ENCODE measurements around the gene ZNF782.
"Not testable (repeated sequence)": the region's sequence is repeated elsewhere in the genome, so short reads cannot be mapped to it uniquely, and the experiment has no call there.

The ZNF782 gene

DNA sequence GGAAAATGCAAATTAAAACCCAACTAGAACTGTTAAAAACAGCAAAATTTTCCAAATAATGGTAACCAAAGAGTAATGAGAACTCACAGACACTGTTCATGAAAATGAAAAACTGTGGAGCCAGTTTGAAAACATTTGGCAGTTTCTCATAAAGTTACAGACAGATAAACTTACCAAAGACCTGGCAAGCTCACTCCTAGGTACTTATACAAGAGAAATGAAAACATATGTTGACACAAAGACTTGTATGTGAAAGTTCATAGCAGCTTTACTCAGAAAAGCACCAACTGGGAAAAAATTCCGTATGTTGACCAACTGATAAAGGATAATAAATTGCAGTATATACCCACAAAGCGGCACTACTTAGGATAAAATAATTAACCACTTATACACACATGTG, 10.3 kb downstream of the ZNF782 start:
- Histone ChIP-seq H3K4me2 (ENCODE audit: low read length) (no peak overlapping the region), H3K9me2 (replicated peaks; ENCODE audit: control insufficient read depth, low read length) (no peaks in the 10 kb centered on the region), H3F3A (ENCODE audit: control insufficient read depth, insufficient read depth) (no peaks in the 10 kb centered on the region), H3K27me3 (ENCODE audit: control insufficient read depth, low read length) (no peaks in the 10 kb centered on the region), H3K9me3 (ENCODE audit: control insufficient read depth, insufficient read depth, low read length) (peaks cover 36% of the 10 kb centered on the region), H3K4me3 (ENCODE audit: low read length) (no peak overlapping the region), H3K27ac (ENCODE audit: low read depth, low read length) (no peak overlapping the region), H3K36me3 (ENCODE audit: control insufficient read depth, low read length) (peaks cover 68% of the 10 kb centered on the region), H3K4me1 (ENCODE audit: control insufficient read depth, low read length) (no peaks in the 10 kb centered on the region), H3K79me2 (ENCODE audit: control insufficient read depth, low read length) (peaks cover 41% of the 10 kb centered on the region), H4K20me1 (ENCODE audit: control insufficient read depth, insufficient read depth, low read depth, low read length) (no peaks in the 10 kb centered on the region)
- no peak for TF ChIP-seq EZH2phosphoT487 (IDR thresholded peaks at IDR 0.05; ENCODE audit: borderline replicate concordance, low read length)
- no peak for TF ChIP-seq CTCF (IDR thresholded peaks at IDR 0.05; ENCODE audit: low read depth, low read length, poor library complexity, severe bottlenecking)

GRCh38 chr9:96818533-96818932, 35.8 kb downstream of the ZNF782 start:
- Histone ChIP-seq H3F3A (ENCODE audit: control insufficient read depth, insufficient read depth) (no peaks in the 10 kb centered on the region), H4K20me1 (ENCODE audit: control insufficient read depth, insufficient read depth, low read depth, low read length) (no peaks in the 10 kb centered on the region), H3K4me1 (ENCODE audit: control insufficient read depth, low read length) (no peaks in the 10 kb centered on the region), H3K27ac (ENCODE audit: low read depth, low read length) (no peak overlapping the region), H3K36me3 (ENCODE audit: control insufficient read depth, low read length) (peaks cover 40% of the 10 kb centered on the region), H3K79me2 (ENCODE audit: control insufficient read depth, low read length) (no peaks in the 10 kb centered on the region), H3K4me3 (ENCODE audit: low read length) (no peak overlapping the region), H3K9me3 (ENCODE audit: control insufficient read depth, insufficient read depth, low read length) (peaks cover 51% of the 10 kb centered on the region), H3K9me2 (replicated peaks; ENCODE audit: control insufficient read depth, low read length) (no peaks in the 10 kb centered on the region), H3K4me2 (ENCODE audit: low read length) (no peak overlapping the region), H3K27me3 (ENCODE audit: control insufficient read depth, low read length) (no peaks in the 10 kb centered on the region)
- TF ChIP-seq EZH2phosphoT487 (IDR thresholded peaks at IDR 0.05; ENCODE audit: borderline replicate concordance, low read length) (no peak), CTCF (IDR thresholded peaks at IDR 0.05; ENCODE audit: low read depth, low read length, poor library complexity, severe bottlenecking) (no peak)

DNA sequence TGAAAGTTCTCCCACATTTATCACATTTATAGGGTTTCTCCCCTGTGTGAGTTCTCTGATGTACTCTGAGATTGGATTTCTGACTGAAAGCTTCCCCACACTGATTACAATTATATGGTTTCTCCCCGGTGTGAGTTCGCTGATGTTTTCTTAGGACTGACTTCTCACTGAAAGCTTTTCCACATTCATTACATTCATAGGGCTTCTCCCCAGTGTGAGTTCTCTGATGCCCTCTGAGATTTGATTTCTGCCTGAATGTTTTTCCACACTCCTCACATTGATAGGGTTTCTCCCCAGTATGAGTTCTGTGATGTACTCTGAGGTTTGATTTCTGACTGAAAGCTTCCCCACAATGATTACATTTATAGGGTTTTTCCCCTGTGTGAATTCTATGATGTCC, 36.3 kb downstream of the ZNF782 start:
- Histone ChIP-seq H3K4me2 (ENCODE audit: low read length) (no peak overlapping the region), H3K9me3 (ENCODE audit: control insufficient read depth, insufficient read depth, low read length) (peaks cover 48% of the 10 kb centered on the region), H3K4me1 (ENCODE audit: control insufficient read depth, low read length) (no peaks in the 10 kb centered on the region), H3K4me3 (ENCODE audit: low read length) (no peak overlapping the region), H3K36me3 (ENCODE audit: control insufficient read depth, low read length) (peaks cover 34% of the 10 kb centered on the region), H4K20me1 (ENCODE audit: control insufficient read depth, insufficient read depth, low read depth, low read length) (no peaks in the 10 kb centered on the region), H3K27me3 (ENCODE audit: control insufficient read depth, low read length) (no peaks in the 10 kb centered on the region), H3K9me2 (replicated peaks; ENCODE audit: control insufficient read depth, low read length) (no peaks in the 10 kb centered on the region), H3F3A (ENCODE audit: control insufficient read depth, insufficient read depth) (no peaks in the 10 kb centered on the region), H3K27ac (ENCODE audit: low read depth, low read length) (no peak overlapping the region), H3K79me2 (ENCODE audit: control insufficient read depth, low read length) (no peaks in the 10 kb centered on the region)
- TF ChIP-seq CTCF (IDR thresholded peaks at IDR 0.05; ENCODE audit: low read depth, low read length, poor library complexity, severe bottlenecking), result no peak
- TF ChIP-seq EZH2phosphoT487 (IDR thresholded peaks at IDR 0.05; ENCODE audit: borderline replicate concordance, low read length), result no peak

DNA sequence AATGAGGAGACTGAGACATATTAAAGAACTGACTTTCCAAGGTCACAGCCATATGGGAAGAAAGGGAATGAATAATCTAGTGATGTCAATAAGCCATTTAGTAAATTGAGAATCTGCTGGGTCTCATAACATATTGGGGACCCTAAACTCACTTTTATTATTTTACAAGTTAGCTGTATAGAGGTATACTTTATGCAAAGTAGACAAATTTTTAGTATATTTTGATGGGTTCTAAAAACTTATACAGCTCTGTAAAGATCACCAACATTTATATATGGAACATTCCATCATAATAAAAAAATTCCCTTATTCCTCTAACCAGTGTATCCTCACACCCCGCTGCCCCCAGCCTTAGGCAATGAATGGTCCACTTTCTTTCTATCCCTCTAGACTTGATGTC, 40.7 kb downstream of the ZNF782 start:
- no peaks in the 10 kb centered on the region for H3K79me2 ChIP-seq (ENCODE audit: control insufficient read depth, low read length)
- H3K4me1 ChIP-seq (ENCODE audit: control insufficient read depth, low read length), result no peaks in the 10 kb centered on the region
- TF ChIP-seq CTCF (IDR thresholded peaks at IDR 0.05; ENCODE audit: low read depth, low read length, poor library complexity, severe bottlenecking) (no peak), EZH2phosphoT487 (IDR thresholded peaks at IDR 0.05; ENCODE audit: borderline replicate concordance, low read length) (no peak)
- H3K36me3 ChIP-seq (ENCODE audit: control insufficient read depth, low read length), result peaks cover 3% of the 10 kb centered on the region; the same call in 1 of the 2 replicates
- no peaks in the 10 kb centered on the region for H3F3A ChIP-seq (ENCODE audit: control insufficient read depth, insufficient read depth)
- H3K9me3 ChIP-seq (ENCODE audit: control insufficient read depth, insufficient read depth, low read length), result peaks cover 29% of the 10 kb centered on the region
- no peaks in the 10 kb centered on the region for H4K20me1 ChIP-seq (ENCODE audit: control insufficient read depth, insufficient read depth, low read depth, low read length)
- no peak overlapping the region for H3K27ac ChIP-seq (ENCODE audit: low read depth, low read length)
- no peaks in the 10 kb centered on the region for H3K27me3 ChIP-seq (ENCODE audit: control insufficient read depth, low read length)
- no peaks in the 10 kb centered on the region for H3K9me2 ChIP-seq (replicated peaks; ENCODE audit: control insufficient read depth, low read length)
- H3K4me2 ChIP-seq (ENCODE audit: low read length), result no peak overlapping the region
- H3K4me3 ChIP-seq (ENCODE audit: low read length), result no peak overlapping the region

DNA sequence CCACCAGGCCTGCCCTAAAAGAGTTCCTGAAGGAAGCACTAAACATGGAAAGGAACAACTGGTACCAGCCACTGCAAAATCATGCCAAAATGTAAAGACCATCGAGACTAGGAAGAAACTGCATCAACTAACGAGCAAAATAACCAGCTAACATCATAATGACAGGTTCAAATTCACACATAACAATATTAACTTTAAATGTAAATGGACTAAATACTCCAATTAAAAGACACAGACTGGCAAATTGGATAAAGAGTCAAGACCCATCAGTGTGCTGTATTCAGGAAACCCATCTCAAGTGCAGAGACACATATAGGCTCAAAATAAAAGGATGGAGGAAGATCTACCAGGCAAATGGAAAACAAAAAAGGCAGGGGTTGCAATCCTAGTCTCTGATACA, 55.4 kb downstream of the ZNF782 start:
- not testable (repeated sequence) for H3K4me2 ChIP-seq (ENCODE audit: low read length); H4K20me1 ChIP-seq (ENCODE audit: control insufficient read depth, insufficient read depth, low read depth, low read length); H3K79me2 ChIP-seq (ENCODE audit: control insufficient read depth, low read length); H3K27ac ChIP-seq (ENCODE audit: low read depth, low read length); H3K36me3 ChIP-seq (ENCODE audit: control insufficient read depth, low read length); H3K9me2 ChIP-seq (replicated peaks; ENCODE audit: control insufficient read depth, low read length); H3K27me3 ChIP-seq (ENCODE audit: control insufficient read depth, low read length); H3K4me1 ChIP-seq (ENCODE audit: control insufficient read depth, low read length); H3K4me3 ChIP-seq (ENCODE audit: low read length); H3F3A ChIP-seq (ENCODE audit: control insufficient read depth, insufficient read depth)
- H3K9me3 ChIP-seq (ENCODE audit: control insufficient read depth, insufficient read depth, low read length), result peaks cover 28% of the 10 kb centered on the region
